ENCODE measurements around the gene AGMO.

GRCh38 chr7:15327001-15327400 is 234.8 kb downstream of the AGMO start:
- TF ChIP-seq TCF7L2 (IDR thresholded peaks at IDR 0.05; ENCODE audit: low read depth, low read length) (no peak), SIN3A (IDR thresholded peaks at IDR 0.05; ENCODE audit: borderline replicate concordance, insufficient read depth, low read depth, low read length) (no peak), POLR2AphosphoS5 (IDR thresholded peaks at IDR 0.05; ENCODE audit: low read depth, low read length) (no peak), REST (IDR thresholded peaks at IDR 0.05; ENCODE audit: insufficient read depth in 1 of 2, low read depth in 2 of 2, low read length in 1 of 2) (no peak)
- TF ChIP-seq, protein P1, sequence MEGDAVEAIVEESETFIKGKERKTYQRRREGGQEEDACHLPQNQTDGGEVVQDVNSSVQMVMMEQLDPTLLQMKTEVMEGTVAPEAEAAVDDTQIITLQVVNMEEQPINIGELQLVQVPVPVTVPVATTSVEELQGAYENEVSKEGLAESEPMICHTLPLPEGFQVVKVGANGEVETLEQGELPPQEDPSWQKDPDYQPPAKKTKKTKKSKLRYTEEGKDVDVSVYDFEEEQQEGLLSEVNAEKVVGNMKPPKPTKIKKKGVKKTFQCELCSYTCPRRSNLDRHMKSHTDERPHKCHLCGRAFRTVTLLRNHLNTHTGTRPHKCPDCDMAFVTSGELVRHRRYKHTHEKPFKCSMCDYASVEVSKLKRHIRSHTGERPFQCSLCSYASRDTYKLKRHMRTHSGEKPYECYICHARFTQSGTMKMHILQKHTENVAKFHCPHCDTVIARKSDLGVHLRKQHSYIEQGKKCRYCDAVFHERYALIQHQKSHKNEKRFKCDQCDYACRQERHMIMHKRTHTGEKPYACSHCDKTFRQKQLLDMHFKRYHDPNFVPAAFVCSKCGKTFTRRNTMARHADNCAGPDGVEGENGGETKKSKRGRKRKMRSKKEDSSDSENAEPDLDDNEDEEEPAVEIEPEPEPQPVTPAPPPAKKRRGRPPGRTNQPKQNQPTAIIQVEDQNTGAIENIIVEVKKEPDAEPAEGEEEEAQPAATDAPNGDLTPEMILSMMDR (IDR thresholded peaks at IDR 0.05): no peak

All from Panc1 (cell line).